ENCODE data around the gene GABBR1. TPM values are rescaled to one million over a fixed set of nuclear protein-coding genes. Genes with fewer than 3 reads are reported as not detected.

The GABBR1 gene
- total and polyA plus RNA-seq, 2 of the 13 experiments (the other 11 are each of a cell fraction or from before 2014, with no cell fraction given), result 0.07 to 0.37 TPM

- TF ChIP-seq ZNF275 (CRISPR knock-in tag; IDR thresholded peaks at IDR 0.05; ENCODE audit: borderline replicate concordance), result no peak
- TF ChIP-seq CCDC6 (CRISPR knock-in tag; IDR thresholded peaks at IDR 0.05), result no peak
- TF ChIP-seq JARID2 (CRISPR knock-in tag; IDR thresholded peaks at IDR 0.05; ENCODE audit: insufficient replicate concordance), result no peak
- no peak for TF ChIP-seq PATZ1 (CRISPR knock-in tag; IDR thresholded peaks at IDR 0.05)
- TF ChIP-seq TFDP1 (CRISPR knock-in tag; IDR thresholded peaks at IDR 0.05; ENCODE audit: borderline replicate concordance), result no peak
- TF ChIP-seq NCOR1 (IDR thresholded peaks at IDR 0.05; ENCODE audit: borderline replicate concordance, low read length), result no peak
- TF ChIP-seq YY1 (IDR thresholded peaks at IDR 0.05; ENCODE audit: insufficient read depth, insufficient replicate concordance, low read depth, low read length), result no peak
- TF ChIP-seq ZNF292 (CRISPR knock-in tag; IDR thresholded peaks at IDR 0.05; ENCODE audit: borderline replicate concordance, low read depth), result no peak
Measured at GRCh38 chr6:29625337-29625930, 7.5 kb downstream of the GABBR1 start (continued).
